Activated naive CD8-positive, alpha-beta T cell treated with anti-CD3 and anti-CD28 coated beads, Interleukin-2, amount 10 ng/mL, durations not matched to agents 7 days and 5 days (primary cell): ENCODE results near the gene MUC20. TPM values are rescaled to one million over a fixed set of nuclear protein-coding genes. Genes with fewer than 3 reads are reported as not detected.
A peak's percentile ranks its signal among the peaks of the same experiment; 100 is the strongest.
"Not testable (repeated sequence)": the region's sequence is repeated elsewhere in the genome, so short reads cannot be mapped to it uniquely, and the experiment has no call there.

Source experiments
- ATAC-seq: fragments of 150-1000 bp; cut with Tn5 transposase; one replicate; pipeline ENCODE4 v1.10.0; 2021; ENCODE audit warnings: low read depth, moderate library complexity
- POLR2A ChIA-PET: fragments of 350-600 bp; sonication (Branson Sonifier 250); formaldehyde crosslinking; loops from one replicate; lab custom pipeline; 2021; ENCODE audit warnings: antibody characterized with exemption; lab: Charles Lee
- DNase-seq: peaks from one replicate; pipeline ENCODE4 v3.0.0; 2021
- H3K27ac Mint-ChIP-seq: one replicate; pipeline ENCODE4 v1.8.0; 2022; ENCODE audit warnings: mild to moderate bottlenecking, mixed read lengths
- H3K27me3 Mint-ChIP-seq: one replicate; pipeline ENCODE4 v1.8.0; 2022; ENCODE audit warnings: mild to moderate bottlenecking, moderate library complexity, mixed read lengths
- H3K36me3 Mint-ChIP-seq: one replicate; pipeline ENCODE4 v1.8.0; 2021; ENCODE audit warnings: mild to moderate bottlenecking, mixed read lengths
- H3K4me1 Mint-ChIP-seq: one replicate; pipeline ENCODE4 v1.8.0; 2021; ENCODE audit warnings: mixed read lengths
- H3K4me3 Mint-ChIP-seq: one replicate; pipeline ENCODE4 v1.8.0; 2022; ENCODE audit warnings: mild to moderate bottlenecking, moderate library complexity, mixed read lengths
- H3K9me3 Mint-ChIP-seq: one replicate; pipeline ENCODE4 v1.8.0; 2021; ENCODE audit warnings: mixed read lengths
- microRNA-seq: library from miRNA; unstranded; fragments of <30 nt; microRNA quantifications from one replicate; pipeline ENCODE4 v1.2.0, GENCODE V29; 2022
- total RNA-seq, 2 experiments: library from RNA; stranded (reverse); gene quantifications; one replicate each; pipeline ENCODE4 v1.2.3, GENCODE V29; 2021

The MUC20 gene
- total RNA-seq, 2 experiments from 2014 or later, result 3.0 to 3.1 TPM

- peaks cover 20% of the 10 kb centered on the region for H3K36me3 Mint-ChIP-seq
- peaks cover 30% of the 10 kb centered on the region for H3K9me3 Mint-ChIP-seq
- ATAC-seq (no peak), DNase-seq (no peak)
- POLR2A ChIA-PET, result no interaction called here
- peak overlapping the region; percentile 66 for H3K27ac Mint-ChIP-seq
- no peaks in the 10 kb centered on the region for H3K27me3 Mint-ChIP-seq
- no peak overlapping the region for H3K4me3 Mint-ChIP-seq
- peaks cover 20% of the 10 kb centered on the region for H3K4me1 Mint-ChIP-seq
Observed at GRCh38 chr3:195777975-195778374, 57.2 kb downstream of the MUC20 start.

- DNase-seq, H3K4me3 Mint-ChIP-seq, ATAC-seq, POLR2A ChIA-PET, H3K27me3 Mint-ChIP-seq: not testable (repeated sequence)
- H3K36me3 Mint-ChIP-seq, result peaks cover 46% of the 10 kb centered on the region
- H3K27ac Mint-ChIP-seq, result peak overlapping the region; percentile 98
- H3K9me3 Mint-ChIP-seq, result peaks cover 57% of the 10 kb centered on the region
- peaks cover 45% of the 10 kb centered on the region for H3K4me1 Mint-ChIP-seq
Observed at GRCh38 chr3:195781236-195781635, 60.5 kb downstream of the MUC20 start.

Small RNA genes within 50 kb of the gene (microRNA-seq; reads per million reads assigned to microRNA genes)
- gene MIR570, result not detected

Other genes starting within 250 kb of the MUC20 start
- 10 to 100 TPM; 85.3 to 93.6 TPM for gene PPP1R2, start 177.7 kb upstream of the MUC20 start, total RNA-seq
- gene APOD, start 137.0 kb upstream of the MUC20 start, total RNA-seq, result not detected
- under 1 TPM in 1 of 2 experiments, not detected in 1; 0.06 TPM for gene MUC4, start 91.0 kb downstream of the MUC20 start, total RNA-seq
- gene TNK2, start 187.6 kb downstream of the MUC20 start, total RNA-seq, result 100 to 1,000 TPM; 136 to 166 TPM